Loucy (cell line): ENCODE data around the gene CNPY1.

Experiments used
- H2AFZ ChIP-seq: fragments of 200-600 bp; sonication (generic); 2 replicates; pipeline ENCODE4 v1.6.0; 2016; ENCODE audit warnings: antibody characterized with exemption, mild to moderate bottlenecking, low read length, moderate library complexity
- H3F3A ChIP-seq: fragments of 200-600 bp; 2 replicates; pipeline ENCODE4 v1.6.0; 2016; ENCODE audit warnings: antibody characterized with exemption, low read depth, mild to moderate bottlenecking
- H3K27me3 ChIP-seq: fragments of 200-600 bp; sonication (generic); 2 replicates; pipeline ENCODE4 v1.6.1; 2014; ENCODE audit warnings: low read length, mild to moderate bottlenecking; ENCODE audit not compliant: insufficient read depth, poor library complexity, severe bottlenecking
- H3K36me3 ChIP-seq: fragments of 200-600 bp; sonication (generic); 2 replicates; pipeline ENCODE4 v1.6.1; 2016; ENCODE audit warnings: low read length; ENCODE audit not compliant: insufficient read depth
- H3K4me1 ChIP-seq: fragments of 200-600 bp; sonication (generic); 2 replicates; pipeline ENCODE4 v1.5.1; 2014; ENCODE audit warnings: low read length, mild to moderate bottlenecking; ENCODE audit not compliant: insufficient read depth, poor library complexity, severe bottlenecking
- H3K4me2 ChIP-seq: fragments of 200-600 bp; sonication (generic); 2 replicates; pipeline ENCODE4 v1.6.0; 2014; ENCODE audit warnings: antibody characterized with exemption, low read length, low read depth, mild to moderate bottlenecking; ENCODE audit not compliant: poor library complexity, severe bottlenecking
- H3K4me3 ChIP-seq: fragments of 200-600 bp; sonication (generic); 2 replicates; pipeline ENCODE4 v1.5.1; 2014; ENCODE audit warnings: low read length, mild to moderate bottlenecking, mixed read lengths; ENCODE audit not compliant: poor library complexity, severe bottlenecking
- H3K79me2 ChIP-seq: fragments of 200-600 bp; sonication (generic); 2 replicates; pipeline ENCODE4 v1.6.1; 2014; ENCODE audit warnings: low read length; ENCODE audit not compliant: insufficient read depth
- H3K9ac ChIP-seq: fragments of 200-600 bp; sonication (generic); 2 replicates; pipeline ENCODE4 v1.6.0; 2014; ENCODE audit warnings: mild to moderate bottlenecking, low read depth, low read length, moderate library complexity; ENCODE audit not compliant: poor library complexity, severe bottlenecking
- H3K9me2 ChIP-seq: fragments of 200-600 bp; sonication (generic); replicated peaks from 2 replicates; pipeline ENCODE4 v1.6.1; 2016; ENCODE audit warnings: low read depth, low read length, mixed read lengths
- H3K9me3 ChIP-seq: fragments of 200-600 bp; sonication (generic); 2 replicates; pipeline ENCODE4 v1.6.1; 2014; ENCODE audit warnings: mild to moderate bottlenecking, antibody characterized with exemption, low read length, low read depth; ENCODE audit not compliant: insufficient read depth
- H4K20me1 ChIP-seq: fragments of 200-600 bp; sonication (generic); 2 replicates; pipeline ENCODE4 v1.6.0; 2014; ENCODE audit warnings: antibody characterized with exemption, low read length, mild to moderate bottlenecking; ENCODE audit not compliant: insufficient read depth, poor library complexity, severe bottlenecking
- EZH2phosphoT487 ChIP-seq: fragments of 200-600 bp; IDR thresholded peaks from 2 replicates; pipeline ENCODE4 v1.6.1; 2018; ENCODE audit warnings: antibody characterized with exemption, mild to moderate bottlenecking, moderate library complexity, borderline replicate concordance
- TF ChIP-seq, protein P1 (sequence below): fragments of 200-600 bp; sonication (generic); conservative IDR thresholded peaks from 2 replicates; pipeline ENCODE4 v1.5.1; 2014; ENCODE audit warnings: mild to moderate bottlenecking, antibody characterized with exemption, low read length

The CNPY1 gene

DNA sequence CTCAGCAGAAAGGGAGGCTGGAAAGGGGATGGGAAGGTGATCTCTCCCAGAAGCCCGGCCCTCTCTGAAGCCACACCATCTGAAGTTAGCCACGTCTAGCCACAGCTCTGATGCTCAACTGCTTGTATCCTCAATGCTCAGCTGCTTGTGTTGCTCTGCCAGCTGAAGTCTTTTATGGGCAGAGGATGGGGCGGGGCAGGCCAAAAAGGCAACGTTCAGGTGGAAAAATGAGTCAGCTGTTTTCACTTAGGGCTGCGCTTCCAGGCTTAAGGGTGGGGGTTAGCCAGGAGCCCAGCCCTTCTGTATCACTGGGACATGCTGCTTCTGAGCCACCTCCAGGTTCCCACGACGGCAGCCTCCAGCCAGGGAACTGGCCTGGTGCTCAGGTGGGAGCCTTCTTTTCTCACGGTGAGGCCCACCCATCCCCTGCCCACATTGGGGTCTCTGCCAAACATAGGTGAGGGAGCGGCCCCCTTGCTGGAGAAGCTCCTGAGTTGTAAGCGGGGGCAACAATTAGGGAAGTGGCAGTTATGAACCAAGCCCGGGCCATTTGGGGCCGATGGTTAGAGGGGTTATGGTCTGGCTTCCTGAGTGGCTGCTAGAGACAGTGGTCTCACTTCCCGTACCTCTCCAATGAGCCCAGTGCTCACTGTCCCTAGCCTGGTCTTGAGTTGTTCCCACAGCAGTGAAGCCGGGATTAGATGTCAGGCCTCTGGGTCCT is 44.9 kb upstream of the CNPY1 start:
- Histone ChIP-seq H3K4me1 (peaks cover 27% of the 10 kb centered on the region), H3K4me2 (peak overlapping the region; percentile 66), H3K9me2 (no peaks in the 10 kb centered on the region), H3K36me3 (no peaks in the 10 kb centered on the region), H3F3A (no peaks in the 10 kb centered on the region), H3K79me2 (no peaks in the 10 kb centered on the region), H3K27me3 (no peaks in the 10 kb centered on the region), H2AFZ (0 out of 2 replicates have a peak overlapping the region, but pooled peaks have one; percentile 57), H3K9ac (peak overlapping the region; percentile 54), H3K9me3 (no peaks in the 10 kb centered on the region), H4K20me1 (no peaks in the 10 kb centered on the region), H3K4me3 (peak overlapping the region; percentile 53)
- TF ChIP-seq, protein P1, sequence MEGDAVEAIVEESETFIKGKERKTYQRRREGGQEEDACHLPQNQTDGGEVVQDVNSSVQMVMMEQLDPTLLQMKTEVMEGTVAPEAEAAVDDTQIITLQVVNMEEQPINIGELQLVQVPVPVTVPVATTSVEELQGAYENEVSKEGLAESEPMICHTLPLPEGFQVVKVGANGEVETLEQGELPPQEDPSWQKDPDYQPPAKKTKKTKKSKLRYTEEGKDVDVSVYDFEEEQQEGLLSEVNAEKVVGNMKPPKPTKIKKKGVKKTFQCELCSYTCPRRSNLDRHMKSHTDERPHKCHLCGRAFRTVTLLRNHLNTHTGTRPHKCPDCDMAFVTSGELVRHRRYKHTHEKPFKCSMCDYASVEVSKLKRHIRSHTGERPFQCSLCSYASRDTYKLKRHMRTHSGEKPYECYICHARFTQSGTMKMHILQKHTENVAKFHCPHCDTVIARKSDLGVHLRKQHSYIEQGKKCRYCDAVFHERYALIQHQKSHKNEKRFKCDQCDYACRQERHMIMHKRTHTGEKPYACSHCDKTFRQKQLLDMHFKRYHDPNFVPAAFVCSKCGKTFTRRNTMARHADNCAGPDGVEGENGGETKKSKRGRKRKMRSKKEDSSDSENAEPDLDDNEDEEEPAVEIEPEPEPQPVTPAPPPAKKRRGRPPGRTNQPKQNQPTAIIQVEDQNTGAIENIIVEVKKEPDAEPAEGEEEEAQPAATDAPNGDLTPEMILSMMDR: no peak
- TF ChIP-seq EZH2phosphoT487: no peak

- Histone ChIP-seq H3K27me3 (no peaks in the 10 kb centered on the region), H3K79me2 (no peaks in the 10 kb centered on the region), H2AFZ (peak overlapping the region; percentile 57; the same call in 1 of the 2 replicates)
Measured at GRCh38 chr7:155590215-155591018, 44.1 kb upstream of the CNPY1 start.

More at GRCh38 chr7:155590215-155591018, 44.1 kb upstream of the CNPY1 start:
- Histone ChIP-seq H3K36me3 (no peaks in the 10 kb centered on the region), H3K9ac (peak overlapping the region; percentile 54), H3K4me2 (peak overlapping the region; percentile 66), H3K9me3 (no peaks in the 10 kb centered on the region), H3K4me3 (peak overlapping the region; percentile 53), H4K20me1 (no peaks in the 10 kb centered on the region), H3F3A (no peaks in the 10 kb centered on the region), H3K9me2 (no peaks in the 10 kb centered on the region), H3K4me1 (peaks cover 27% of the 10 kb centered on the region)
- TF ChIP-seq, protein P1: no peak
- no peak for TF ChIP-seq EZH2phosphoT487
